ENCODE measurements around the gene CERS6. TPM values are rescaled to one million over a fixed set of nuclear protein-coding genes. Genes with fewer than 3 reads are reported as not detected.

CERS6 gene
- total and polyA plus RNA-seq, 2 of the 8 experiments (the other 6 are each of a cell fraction or from before 2014, with no cell fraction given) = 6.8 to 28.2 TPM

GRCh38 chr2:168438553-168438952 lies 17.5 kb upstream of the CERS6 start:
- no peak overlapping the region for H3K9ac ChIP-seq (replicated peaks in 1 of 4; ENCODE audit: extremely low read depth in 1 of 4, low read depth in 3 of 4, low read length in 3 of 4)
- H3K56ac ChIP-seq (replicated peaks; ENCODE audit: insufficient read length, low read depth, low read length) = no peak overlapping the region
- no peak overlapping the region for H2BK120ac ChIP-seq (replicated peaks; ENCODE audit: low read depth, low read length)
- no peak overlapping the region for H3K14ac ChIP-seq (ENCODE audit: insufficient read length)
- H3K4me2 ChIP-seq (ENCODE audit: insufficient read depth in 1 of 2, low read depth in 2 of 2, low read length in 2 of 2) = no peak overlapping the region
- no peak overlapping the region for H4K91ac ChIP-seq (replicated peaks; ENCODE audit: insufficient read length, low read length)
- H4K5ac ChIP-seq (ENCODE audit: insufficient read length, low read depth, low read length) = no peak overlapping the region
- H2AFZ ChIP-seq (ENCODE audit: low read length) = no peak overlapping the region
- H3K18ac ChIP-seq (ENCODE audit: extremely low read depth, low read length) = no peak overlapping the region
- no peak overlapping the region for H4K8ac ChIP-seq (ENCODE audit: extremely low read depth, insufficient read depth, low read length)
- no peak overlapping the region for H2BK12ac ChIP-seq (ENCODE audit: low read depth, low read length)
- no peaks in the 10 kb centered on the region for H3K79me1 ChIP-seq (ENCODE audit: low read depth, low read length)
- H3K27ac ChIP-seq (ENCODE audit: low read depth, low read length) = no peak overlapping the region
- H3K4me3 ChIP-seq (ENCODE audit: extremely low read depth in 1 of 4, insufficient read depth in 2 of 4, low read depth in 3 of 4, low read length in 4 of 4) = no peak overlapping the region
- H3K79me2 ChIP-seq (ENCODE audit: control insufficient read depth in 1 of 2, insufficient read depth in 2 of 2, low read length in 2 of 2) = no peaks in the 10 kb centered on the region
- no peak overlapping the region for H3K4ac ChIP-seq (replicated peaks; ENCODE audit: insufficient read length, low read depth, low read length)
- H2AK5ac ChIP-seq (ENCODE audit: low read depth, low read length) = no peak overlapping the region
- no peaks in the 10 kb centered on the region for H4K20me1 ChIP-seq (replicated peaks in 1 of 2; ENCODE audit: control insufficient read depth in 1 of 2, insufficient read depth in 2 of 2, low read length in 2 of 2)
- H2BK15ac ChIP-seq (ENCODE audit: low read length) = no peak overlapping the region
- no peaks in the 10 kb centered on the region for H3K23me2 ChIP-seq (ENCODE audit: low read depth, low read length)
- ChIA-PET CTCF (ENCODE audit: partially characterized antibody) (interaction anchor here (1.4 kb wide), 2 partner anchors 13 to 53 kb away, joined by 3 read pairs; no protein-coding TSS in a partner anchor), POLR2A (ENCODE audit: partially characterized antibody) (no interaction called here)
- no peaks in the 10 kb centered on the region for H3K27me3 ChIP-seq (replicated peaks in 1 of 4; ENCODE audit: control insufficient read depth in 3 of 4, extremely low read depth in 1 of 4, insufficient read depth in 3 of 4, low read length in 3 of 4)
- 92% methylated on average over 6 of the region's 6 CpGs; no CpG with 5 or more reads in 1 of the 2 experiments for WGBS, 2 experiments (ENCODE audit: extremely low coverage in 1 of 2, insufficient coverage in 1 of 2, insufficient read length in 1 of 2, insufficient replicate concordance in 2 of 2, low coverage in 1 of 2, low lambda C conversion rate in 2 of 2, missing lambda C conversion rate in 1 of 2)
- no peaks in the 10 kb centered on the region for H3K9me3 ChIP-seq (ENCODE audit: insufficient read depth in 2 of 2, low read depth in 1 of 2, low read length in 1 of 2)
- no peak overlapping the region for H2BK5ac ChIP-seq (ENCODE audit: low read depth, low read length)
- no peak for TF ChIP-seq JUN (IDR thresholded peaks at IDR 0.05; ENCODE audit: low read depth, low read length)
- TF ChIP-seq HDAC6 (IDR thresholded peaks at IDR 0.05; ENCODE audit: low read depth, low read length) = no peak
- no peak for TF ChIP-seq POLR2A (IDR thresholded peaks at IDR 0.05; ENCODE audit: control extremely low read depth in 1 of 2, low read depth in 2 of 2, low read length in 2 of 2)
- TF ChIP-seq JUND (IDR thresholded peaks at IDR 0.05; ENCODE audit: low read length) = no peak
- TF ChIP-seq TCF12 (IDR thresholded peaks at IDR 0.05; ENCODE audit: low read depth, low read length) = no peak
- TF ChIP-seq EP300 (IDR thresholded peaks at IDR 0.05; ENCODE audit: borderline replicate concordance in 1 of 2, low read depth in 2 of 2, low read length in 2 of 2) = no peak
- no peak for TF ChIP-seq RBBP5 (IDR thresholded peaks at IDR 0.05; ENCODE audit: borderline replicate concordance, low read depth, low read length)
- no peak for TF ChIP-seq RXRA (IDR thresholded peaks at IDR 0.05; ENCODE audit: insufficient read depth, low read depth, low read length)
- no peak for TF ChIP-seq BCL11A (IDR thresholded peaks at IDR 0.05; ENCODE audit: low read depth in 2 of 2, low read length in 2 of 2)
- no peak for TF ChIP-seq HDAC2 (IDR thresholded peaks at IDR 0.05; ENCODE audit: borderline replicate concordance in 1 of 2, low read depth in 2 of 2, low read length in 2 of 2)
- TF ChIP-seq SP2 (IDR thresholded peaks at IDR 0.05; ENCODE audit: low read length) = no peak
- no peak for TF ChIP-seq CTBP2 (IDR thresholded peaks at IDR 0.05; ENCODE audit: borderline replicate concordance, insufficient read depth, insufficient read length, low read length)
- no peak overlapping the region for H3K23ac ChIP-seq (ENCODE audit: insufficient read length)
- DNase-seq (ENCODE audit: low read depth in 1 of 2, low spot score in 2 of 2) (no peak), FAIRE-seq (no peak)
- no peak overlapping the region for H2BK20ac ChIP-seq (ENCODE audit: low read length)
- H3K36me3 ChIP-seq (ENCODE audit: control insufficient read depth in 2 of 4, insufficient read depth in 4 of 4, low read length in 3 of 4) = no peaks in the 10 kb centered on the region
- H3K4me1 ChIP-seq (replicated peaks in 1 of 4; ENCODE audit: control insufficient read depth in 3 of 4, insufficient read depth in 4 of 4, low read length in 3 of 4) = no peaks in the 10 kb centered on the region
